Lower leg skin (tissue), 4 donors: Measurements from ENCODE around the gene MEX3C. TPM values are rescaled to one million over a fixed set of nuclear protein-coding genes. Genes with fewer than 3 reads are reported as not detected.
A peak's percentile ranks its signal among the peaks of the same experiment; 100 is the strongest.

Experiments used
- DNase-seq, 2 donors: peaks; one replicate each; pipeline ENCODE4 v3.0.0-alpha.2; 2019; ENCODE audit warnings: low spot score in 2 of 2
- H3K4me3 ChIP-seq: fragments of 200-600 bp; sonication (generic); 2 replicates; pipeline ENCODE4 v1.5.1; 2017; ENCODE audit warnings: mild to moderate bottlenecking, low read depth; ENCODE audit not compliant: poor library complexity, severe bottlenecking
- CTCF ChIP-seq, 3 donors: fragments of 450-650 bp; IDR thresholded peaks; one replicate each; pipeline ENCODE4 v1.5.1; 2016; ENCODE audit warnings: antibody characterized with exemption in 3 of 3, mild to moderate bottlenecking in 3 of 3, moderate library complexity in 2 of 3
- POLR2A ChIP-seq, 2 donors: fragments of 450-650 bp; IDR thresholded peaks; one replicate each; pipeline ENCODE4 v1.6.1; 2016 to 2017; ENCODE audit warnings: antibody characterized with exemption in 2 of 2, mild to moderate bottlenecking in 1 of 2, moderate library complexity in 1 of 2
- WGBS, 2 donors: methylation state at CpG; one replicate each; pipeline ENCODE4 v1.1.5; 2018; 5-methylcytosine and 5-hydroxymethylcytosine counted together
- intact Hi-C: fragments of 100-400 bp; cut with DNase I; formaldehyde crosslinking; loops from one replicate; pipeline ENCODE4 v1.15.0; 2023; ENCODE audit warnings: low total_unique reads
- total RNA-seq, 4 donors: library from RNA; depleted of rRNA; stranded (reverse); fragments of >200 nt; gene quantifications; one replicate each; pipeline ENCODE4 v1.1.0, GENCODE V29; 2016

Gene MEX3C
- 10 to 100 TPM; 28.0 to 34.2 (median 30.6) TPM for total RNA-seq

- TF ChIP-seq POLR2A (IDR thresholded peaks at IDR 0.05), result no peak
- no peak for TF ChIP-seq CTCF (IDR thresholded peaks at IDR 0.05)
- peak; percentile 99 to 100 for DNase-seq
- intact Hi-C loops, result no loop called here
- WGBS, 2 donors, result 0% methylated on average over 44 to 50 of the region's 51 CpGs
- peak within 1 kb of the TSS; percentile 95 for H3K4me3 ChIP-seq
Observed at GRCh38 chr18:51197661-51198424, at the start of gene MEX3C. Gene MEX3C, minus strand, starts transcription at chr18:51197681. Its CDS starts 361 bp downstream, at chr18:51197320.

DNA sequence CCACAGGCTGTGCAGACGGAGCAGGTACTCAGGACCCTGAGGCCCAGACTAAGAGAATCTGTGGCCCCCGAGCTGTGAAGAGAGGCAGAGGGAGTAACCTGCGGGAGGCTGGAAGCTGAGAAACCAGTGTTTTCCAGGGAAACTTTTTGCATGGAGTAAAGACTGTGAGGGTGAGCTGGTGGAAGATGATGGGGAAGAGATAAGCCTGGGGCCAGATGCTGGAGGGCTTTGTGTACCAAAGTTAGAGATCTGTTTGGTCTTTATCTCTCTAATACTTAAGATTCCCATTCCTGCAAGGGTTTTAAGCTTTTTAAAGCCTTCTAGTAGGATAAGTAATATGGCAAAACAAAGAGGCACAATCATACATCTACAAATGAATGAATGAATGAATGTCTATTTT lies 43.7 kb upstream of the MEX3C start:
- TF ChIP-seq CTCF (IDR thresholded peaks at IDR 0.05), result no peak
- TF ChIP-seq POLR2A (IDR thresholded peaks at IDR 0.05), result no peak
- DNase-seq, result no peak
- 84 to 86% methylated on average over 3 of the region's 3 CpGs for WGBS, 2 donors
- intact Hi-C loops, result no loop called here
- H3K4me3 ChIP-seq, result no peak overlapping the region

- DNase-seq, result no peak
- intact Hi-C loops, result loop anchor here (10.0 kb wide), 1 partner anchor 71 kb away; no protein-coding TSS in a partner anchor
- 40 to 49% methylated on average over 2 of the region's 2 CpGs for WGBS, 2 donors
- no peak overlapping the region for H3K4me3 ChIP-seq
- TF ChIP-seq CTCF (IDR thresholded peaks at IDR 0.05), result no peak
- no peak for TF ChIP-seq POLR2A (IDR thresholded peaks at IDR 0.05)
Observed at GRCh38 chr18:51236225-51236624, 38.7 kb upstream of the MEX3C start.

GRCh38 chr18:51235009-51235789 lies 37.7 kb upstream of the MEX3C start:
- intact Hi-C loops, result loop anchor here (10.0 kb wide), 1 partner anchor 70 kb away; no protein-coding TSS in a partner anchor
- no peak for DNase-seq
- H3K4me3 ChIP-seq, result no peak overlapping the region
- 25% methylated on average over 6 of the region's 6 CpGs for WGBS, 2 donors
- TF ChIP-seq POLR2A (IDR thresholded peaks at IDR 0.05) (no peak), CTCF (IDR thresholded peaks at IDR 0.05) (no peak)

DNA sequence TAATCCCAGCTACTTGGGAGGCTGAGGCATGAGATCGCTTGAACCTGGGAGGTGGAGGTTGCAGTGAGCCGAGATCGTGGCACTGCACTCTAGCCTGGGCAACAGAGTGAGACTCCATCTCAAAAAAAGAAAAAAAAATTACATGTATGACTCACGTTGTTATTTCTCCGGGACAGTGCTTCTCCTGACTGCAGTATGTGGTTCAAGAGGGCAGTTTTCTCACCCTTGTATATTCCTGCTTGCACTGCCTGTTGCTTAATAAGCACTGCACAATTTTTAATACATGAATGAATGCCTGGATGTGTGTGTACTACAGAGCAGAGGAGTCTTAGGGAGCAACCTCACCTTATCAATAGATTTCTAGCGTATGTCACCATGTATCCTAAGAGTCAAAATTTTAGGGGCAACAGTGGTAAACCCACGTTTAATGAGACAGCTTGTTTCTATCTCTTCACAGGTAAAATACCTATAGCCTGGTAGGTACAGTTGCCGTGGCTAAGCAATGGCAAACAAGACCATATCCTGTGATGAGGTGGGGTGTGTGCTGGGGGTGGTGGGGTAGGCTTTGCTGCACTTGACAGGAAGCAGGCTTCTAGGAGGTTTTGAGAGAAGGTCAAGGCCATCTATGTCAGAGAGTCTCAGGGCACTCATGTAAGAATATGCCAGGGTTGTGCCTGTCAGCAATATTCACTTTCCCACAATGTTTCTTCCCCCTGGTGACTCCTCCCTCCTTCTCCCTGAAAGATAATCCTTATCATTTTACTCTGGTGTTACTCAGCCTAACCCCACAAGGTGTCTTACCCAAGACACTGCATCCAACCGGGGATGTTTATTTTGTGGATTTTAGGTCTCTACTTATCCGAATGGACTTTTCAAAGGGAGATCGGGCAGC lies 36.9 kb upstream of the MEX3C start:
- no peak for DNase-seq
- no peak for TF ChIP-seq POLR2A (IDR thresholded peaks at IDR 0.05)
- TF ChIP-seq CTCF (IDR thresholded peaks at IDR 0.05), result no peak
- WGBS, 2 donors, result 83 to 87% methylated on average over 11 of the region's 11 CpGs
- intact Hi-C loops, result loop anchor here (10.0 kb wide), 1 partner anchor 70 kb away; no protein-coding TSS in a partner anchor
- no peak overlapping the region for H3K4me3 ChIP-seq
